Mucosa of descending colon (tissue), 3 donors: ENCODE measurements around the gene CCNB3. TPM values are rescaled to one million over a fixed set of nuclear protein-coding genes. Genes with fewer than 3 reads are reported as not detected.
A peak's percentile ranks its signal among the peaks of the same experiment; 100 is the strongest.
"Not testable (repeated sequence)": the region's sequence is repeated elsewhere in the genome, so short reads cannot be mapped to it uniquely, and the experiment has no call there.

Experiments
- ATAC-seq: fragments of 200-7000 bp; cut with Tn5 transposase; one replicate; pipeline ENCODE4 v1.9.1; 2020; ENCODE audit warnings: mild to moderate bottlenecking, moderate library complexity
- DNase-seq, 3 donors: peaks; one replicate each; pipeline ENCODE4 v3.0.0-alpha.2; 2020
- H3K36me3 ChIP-seq: fragments of 200-600 bp; one replicate; pipeline ENCODE4 v1.8.0; 2021; ENCODE audit warnings: low read depth, mild to moderate bottlenecking
- H3K4me1 ChIP-seq: fragments of 200-600 bp; one replicate; pipeline ENCODE4 v1.8.0; 2021; ENCODE audit warnings: low read depth, mild to moderate bottlenecking
- H3K4me3 ChIP-seq: fragments of 200-600 bp; one replicate; pipeline ENCODE4 v1.8.0; 2021; ENCODE audit warnings: mild to moderate bottlenecking
- H3K9me3 ChIP-seq: fragments of 200-600 bp; one replicate; pipeline ENCODE4 v1.8.0; 2021; ENCODE audit warnings: mild to moderate bottlenecking
- CTCF ChIP-seq: fragments of 200-600 bp; IDR thresholded peaks from one replicate; pipeline ENCODE4 v1.8.0; 2022; ENCODE audit warnings: antibody characterized with exemption, mild to moderate bottlenecking
- intact Hi-C, 2 donors: fragments of 100-400 bp; cut with DNase I in 1 of 2; cut with micrococcal nuclease in 1 of 2; formaldehyde crosslinking; loops; one replicate each; pipeline versions ENCODE4 v1.11.0 to v1.11.1; 2022; cut with DNase I, micrococcal nuclease
- total RNA-seq, 3 donors: library from RNA; stranded (reverse); fragmentation: NEBNext Ultra II Directional in 2 of 3; extraction: Animal tissue kit (Norgen Biotek cat#: 25700) in 2 of 3; gene quantifications; one replicate each; pipeline versions ENCODE4 v1.2.1 to v1.2.4, GENCODE V29; 2021 to 2023
- donor health status: DM: no; HTN: no; CAD: no; lungs with moderate emphysema.
- donor health status: DM: no; HTN: no; CAD: no.
- donor health status: DM: no; HTN: yes; CAD: no.

Gene CCNB3
- total RNA-seq, 3 donors from 2014 or later: 0.60 to 1.8 (median 0.80) TPM

- ATAC-seq: peak; percentile 50
- no peaks in the 10 kb centered on the region for H3K36me3 ChIP-seq
- H3K4me3 ChIP-seq: no peak overlapping the region
- TF ChIP-seq CTCF: no peak
- no peaks in the 10 kb centered on the region for H3K9me3 ChIP-seq
- no peaks in the 10 kb centered on the region for H3K4me1 ChIP-seq
- intact Hi-C loops: no loop called here
- peak in 1 of 3 donors; percentile 14 for DNase-seq
These were observed 6.9 kb downstream of the CCNB3 start for GRCh38 chrX:50211510-50211909.

- DNase-seq (no peak), ATAC-seq (no peak)
- Histone ChIP-seq H3K4me1 (no peaks in the 10 kb centered on the region), H3K9me3 (no peaks in the 10 kb centered on the region), H3K4me3 (no peak overlapping the region), H3K36me3 (no peaks in the 10 kb centered on the region)
- no peak for TF ChIP-seq CTCF
- intact Hi-C loops: no loop called here
These were observed 76.7 kb downstream of the CCNB3 start for GRCh38 chrX:50281253-50281652.

GRCh38 chrX:50327235-50327634 lies 122.7 kb downstream of the CCNB3 start:
- Histone ChIP-seq H3K9me3 (no peaks in the 10 kb centered on the region), H3K36me3 (no peaks in the 10 kb centered on the region), H3K4me3 (no peak overlapping the region), H3K4me1 (no peaks in the 10 kb centered on the region)
- TF ChIP-seq CTCF: no peak
- intact Hi-C loops: no loop called here
- ATAC-seq (no peak), DNase-seq (no peak)

GRCh38 chrX:50332668-50333067 lies 128.1 kb downstream of the CCNB3 start:
- ATAC-seq, H3K4me1 ChIP-seq, DNase-seq, H3K36me3 ChIP-seq, intact Hi-C loops, H3K9me3 ChIP-seq, H3K4me3 ChIP-seq: not testable (repeated sequence)

GRCh38 chrX:50333308-50333707 lies 128.7 kb downstream of the CCNB3 start:
- no peaks in the 10 kb centered on the region for H3K4me1 ChIP-seq

GRCh38 chrX:50343917-50344316 lies 139.4 kb downstream of the CCNB3 start:
- ATAC-seq (peak; percentile 87), DNase-seq (peak in 1 of 3 donors; percentile 2)
- intact Hi-C loops: no loop called here
- H3K9me3 ChIP-seq: no peaks in the 10 kb centered on the region
- H3K4me1 ChIP-seq: peaks cover 5% of the 10 kb centered on the region
- H3K4me3 ChIP-seq: no peak overlapping the region
- TF ChIP-seq CTCF: no peak
- no peaks in the 10 kb centered on the region for H3K36me3 ChIP-seq

More at GRCh38 chrX:50333308-50333707, 128.7 kb downstream of the CCNB3 start:
- Histone ChIP-seq H3K4me3 (no peak overlapping the region), H3K36me3 (no peaks in the 10 kb centered on the region), H3K9me3 (no peaks in the 10 kb centered on the region)
- intact Hi-C loops: no loop called here
- ATAC-seq (no peak), DNase-seq (no peak)
- no peak for TF ChIP-seq CTCF
